ENCODE data around the gene CNTNAP5.

CNTNAP5 gene

DNA sequence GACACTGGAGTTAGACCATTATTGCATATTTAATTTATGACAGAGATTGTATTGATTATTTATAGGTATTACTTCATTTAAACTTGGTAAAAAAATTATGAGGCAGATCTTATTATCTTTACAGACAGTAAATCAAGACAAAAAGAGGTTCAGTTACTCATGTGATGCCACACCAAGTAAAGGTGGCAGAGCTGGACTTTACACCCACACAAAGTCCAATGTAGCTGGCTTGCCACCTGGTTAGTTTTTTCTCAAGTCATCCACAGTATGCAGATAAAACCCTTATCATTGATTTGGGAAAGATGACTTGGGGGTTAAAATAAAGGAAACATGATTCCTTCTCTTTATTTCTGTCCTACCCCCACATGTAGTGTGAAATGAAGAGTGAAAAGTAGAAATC lies 137.2 kb downstream of the CNTNAP5 start:
- DNase-seq: no peak

DNA sequence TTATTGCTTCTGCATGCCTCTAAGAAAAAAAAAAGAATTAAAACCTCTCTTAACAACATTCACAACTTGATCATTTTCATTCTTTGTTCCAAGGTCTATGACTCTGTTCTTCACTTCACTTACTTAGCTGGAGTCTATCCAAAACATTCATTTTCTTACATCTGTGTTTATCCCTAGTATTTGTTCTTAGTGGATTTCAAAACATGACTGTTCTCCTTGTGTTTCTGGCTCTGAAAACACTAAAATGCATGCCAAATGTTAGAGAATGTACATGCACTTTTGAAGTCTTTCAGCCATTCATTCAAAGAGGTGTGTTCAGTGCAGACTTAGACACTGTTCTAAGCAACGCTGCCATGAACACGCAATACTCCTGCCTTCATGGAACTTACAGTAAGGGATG lies 138.8 kb downstream of the CNTNAP5 start:
- DNase-seq: no peak

DNA sequence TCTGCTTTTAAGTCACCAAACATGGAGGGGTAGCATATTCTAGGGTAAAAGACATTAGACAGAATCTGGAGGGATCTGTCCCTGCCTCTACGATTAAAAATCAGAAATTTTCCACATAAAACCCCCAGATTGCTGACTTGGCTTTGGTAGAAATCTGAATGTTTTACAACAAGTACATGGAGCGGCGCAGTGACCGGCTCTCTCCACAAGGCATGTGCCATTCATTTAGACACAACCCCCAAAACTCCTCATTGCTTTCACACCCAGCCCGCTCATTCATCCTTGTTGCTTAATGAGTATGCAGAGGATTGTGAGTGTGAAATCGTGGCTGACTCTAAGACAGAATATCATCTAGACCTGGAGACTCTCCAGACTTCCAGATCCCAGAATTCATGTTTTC lies 140.6 kb downstream of the CNTNAP5 start:
- no peak for DNase-seq

DNA sequence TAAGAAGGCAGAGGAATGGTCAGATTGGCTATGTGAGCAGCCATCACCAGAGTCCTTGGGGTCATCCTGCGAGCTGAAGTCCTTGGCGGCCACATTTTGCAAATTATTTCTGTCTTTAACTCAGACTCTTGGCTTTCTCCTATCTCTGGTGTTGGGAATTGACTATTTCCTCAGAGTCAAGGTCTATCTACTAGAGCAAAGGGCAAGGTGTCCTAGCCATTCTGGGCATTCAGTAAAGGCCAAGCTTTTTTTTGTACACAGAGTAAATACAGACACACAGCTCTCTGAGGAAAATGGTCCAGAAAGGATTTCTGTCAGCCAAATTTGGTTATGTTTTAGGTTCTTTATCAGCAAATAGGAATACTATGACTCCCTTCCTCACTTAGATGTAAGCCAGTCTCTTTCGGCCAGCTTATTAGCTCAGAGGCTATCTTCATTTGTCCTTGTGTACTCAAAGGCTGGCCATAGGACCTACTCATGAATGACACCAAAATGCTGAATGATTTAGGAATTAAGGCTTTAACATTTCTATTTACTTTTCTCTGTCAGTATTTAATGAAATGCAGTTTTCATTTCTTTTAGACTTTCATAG lies 146.5 kb downstream of the CNTNAP5 start:
- no peak for DNase-seq

GRCh38 chr2:124178719-124179118 lies 153.6 kb downstream of the CNTNAP5 start:
- no peak for DNase-seq

- DNase-seq: no peak
These were observed 155.5 kb downstream of the CNTNAP5 start for GRCh38 chr2:124180635-124181034.

DNA sequence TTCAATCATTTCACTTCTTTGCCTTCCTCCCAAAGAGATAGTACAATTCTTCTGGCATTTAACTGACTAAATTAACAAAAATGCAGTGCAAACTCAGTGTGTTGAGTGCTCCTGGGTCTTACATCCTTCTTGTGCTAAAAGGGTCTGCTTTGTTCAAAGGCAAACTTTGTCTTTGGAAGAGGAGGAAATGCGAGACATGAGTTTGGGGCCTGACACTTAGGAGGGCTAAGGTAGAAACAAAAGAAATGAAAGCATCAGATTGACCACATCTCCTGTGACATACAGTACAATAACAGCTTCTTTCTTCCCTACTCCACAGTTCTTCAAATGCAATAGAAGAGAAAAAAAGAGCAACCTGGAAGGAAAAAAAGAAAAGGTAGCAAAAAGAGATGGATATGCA lies 161.7 kb downstream of the CNTNAP5 start:
- DNase-seq: no peak

- DNase-seq: no peak
These were observed 162.9 kb downstream of the CNTNAP5 start for GRCh38 chr2:124187948-124188347.

GRCh38 chr2:124193706-124194105 lies 168.6 kb downstream of the CNTNAP5 start:
- no peak for DNase-seq

- no peak for DNase-seq
These were observed 176.6 kb downstream of the CNTNAP5 start for GRCh38 chr2:124201713-124202112.

DNA sequence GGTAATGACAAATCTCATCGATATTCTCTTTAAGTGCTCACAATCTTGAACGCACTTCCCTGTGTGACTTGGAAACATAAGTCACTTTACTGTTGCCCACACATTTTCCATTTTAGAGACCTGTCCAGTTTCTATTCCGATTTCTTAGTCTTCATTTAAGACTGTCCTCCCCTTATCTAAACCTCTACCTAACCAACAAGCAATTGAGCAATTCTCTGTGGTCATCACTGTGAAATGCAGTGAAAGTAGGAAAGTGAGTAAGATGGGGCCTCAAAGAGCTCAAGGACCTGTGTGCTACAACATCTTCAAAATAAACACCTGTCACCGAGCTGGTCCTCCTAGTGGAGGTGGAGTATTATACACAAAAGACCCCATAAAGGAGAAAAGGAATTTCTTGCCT lies 184.4 kb downstream of the CNTNAP5 start:
- no peak for DNase-seq

GRCh38 chr2:124211461-124211860 lies 186.4 kb downstream of the CNTNAP5 start:
- no peak for DNase-seq

DNA sequence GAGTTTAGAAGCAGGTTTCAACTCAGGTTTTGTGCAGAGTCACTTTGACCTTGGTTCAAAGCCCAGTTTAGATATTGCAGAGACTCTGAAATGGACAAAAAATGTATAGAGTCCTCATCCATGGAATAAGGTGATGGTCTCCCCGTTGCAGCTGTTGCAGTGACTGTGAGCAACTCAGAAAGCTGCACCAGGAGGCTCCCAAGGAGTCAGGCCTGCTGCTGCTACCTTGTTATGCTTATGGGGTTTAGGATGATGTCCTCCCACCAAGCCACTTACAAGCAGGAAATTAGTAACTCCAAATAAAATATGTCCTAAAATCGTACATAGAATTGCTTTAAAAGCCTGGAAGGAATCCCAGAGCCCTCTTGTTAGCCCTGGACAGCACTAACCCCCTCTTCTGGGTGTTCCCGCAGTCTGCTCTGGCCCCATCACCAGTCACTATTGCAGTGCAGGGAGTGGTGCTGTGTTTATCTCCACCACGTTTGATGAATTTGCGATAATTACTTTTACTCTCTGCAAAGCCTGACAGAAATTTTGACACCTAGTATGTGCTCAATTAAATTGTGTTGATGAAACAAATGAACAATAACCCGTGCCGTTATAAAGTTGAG lies 189.0 kb downstream of the CNTNAP5 start:
- no peak for DNase-seq

GRCh38 chr2:124246170-124246569 lies 221.1 kb downstream of the CNTNAP5 start:
- no peak for DNase-seq

GRCh38 chr2:124248386-124248785 lies 223.3 kb downstream of the CNTNAP5 start:
- DNase-seq: no peak

GRCh38 chr2:124250433-124250832 lies 225.3 kb downstream of the CNTNAP5 start:
- DNase-seq: no peak

DNA sequence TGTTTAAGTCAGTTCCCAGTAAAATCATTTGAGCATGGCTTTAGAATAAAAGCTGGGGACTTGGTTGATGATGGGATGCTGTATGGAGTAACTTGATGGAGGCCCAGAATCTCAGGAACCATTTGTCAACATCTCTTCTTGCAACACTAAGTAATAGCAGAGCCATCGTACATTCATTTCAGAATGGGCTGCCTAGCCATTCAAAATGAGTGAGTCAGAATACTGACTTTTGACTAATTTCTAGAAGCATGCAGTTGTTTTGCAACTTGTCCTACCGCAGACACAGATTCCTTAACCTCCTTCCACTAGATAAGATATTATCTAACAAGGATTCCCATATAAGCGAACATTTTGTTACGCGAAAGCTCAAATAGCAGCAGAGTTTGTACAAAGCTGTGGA lies 229.5 kb downstream of the CNTNAP5 start:
- no peak for DNase-seq

DNA sequence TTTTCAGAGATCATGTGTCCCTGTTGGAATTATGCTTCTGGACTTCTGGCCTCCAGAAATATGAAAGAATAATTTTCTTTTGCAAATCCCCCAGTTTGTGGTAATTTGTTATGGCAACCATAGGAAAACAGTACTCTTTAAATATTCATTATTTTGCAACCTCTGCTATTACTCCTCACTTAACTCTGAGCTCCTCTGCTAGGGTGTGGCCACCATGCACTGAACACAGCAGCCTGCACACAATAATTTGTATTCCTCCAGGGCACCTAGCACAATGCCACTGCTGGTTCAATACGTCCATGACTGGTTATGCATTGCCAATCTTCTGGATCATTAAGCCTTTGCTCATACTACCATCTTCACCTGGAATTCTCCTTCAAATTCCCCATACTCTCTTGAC lies 232.0 kb downstream of the CNTNAP5 start:
- no peak for DNase-seq

DNA sequence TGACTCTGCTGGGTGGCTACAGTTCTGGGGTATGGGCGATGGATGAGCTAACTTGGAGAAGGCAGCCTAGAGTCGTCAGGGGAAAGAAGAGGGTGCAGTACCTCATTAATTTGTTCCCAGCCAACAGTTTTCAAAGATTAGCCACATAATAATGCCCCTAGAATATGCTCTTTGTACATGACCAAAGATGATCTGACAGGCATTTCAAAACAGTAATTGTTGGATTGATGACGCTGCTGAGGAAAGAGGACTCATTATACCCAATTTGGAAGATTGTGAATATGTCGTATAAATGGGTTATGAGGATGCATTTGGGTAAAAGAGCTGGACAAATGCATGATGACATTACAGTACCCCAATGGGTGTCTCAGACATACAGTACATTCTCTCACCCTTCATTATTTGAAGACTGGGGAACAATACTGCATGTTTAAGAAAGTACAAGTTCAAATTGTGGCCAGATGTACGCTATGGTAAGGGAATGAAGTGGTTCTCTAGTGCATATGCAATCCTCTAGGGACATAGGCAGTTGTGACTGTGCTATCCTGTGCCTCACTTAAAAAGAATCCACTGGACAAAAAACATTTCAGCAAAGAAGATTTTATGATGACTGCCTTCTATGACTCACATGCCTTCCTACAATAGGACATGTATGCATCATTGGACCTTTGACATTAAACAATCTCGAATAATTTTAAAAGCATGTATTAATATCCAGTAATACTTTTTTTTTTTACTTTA lies 233.2 kb downstream of the CNTNAP5 start:
- no peak for DNase-seq

GRCh38 chr2:124261456-124261855 lies 236.4 kb downstream of the CNTNAP5 start:
- DNase-seq: no peak

- DNase-seq: no peak
These were observed 239.5 kb downstream of the CNTNAP5 start for GRCh38 chr2:124264551-124265091.

DNA sequence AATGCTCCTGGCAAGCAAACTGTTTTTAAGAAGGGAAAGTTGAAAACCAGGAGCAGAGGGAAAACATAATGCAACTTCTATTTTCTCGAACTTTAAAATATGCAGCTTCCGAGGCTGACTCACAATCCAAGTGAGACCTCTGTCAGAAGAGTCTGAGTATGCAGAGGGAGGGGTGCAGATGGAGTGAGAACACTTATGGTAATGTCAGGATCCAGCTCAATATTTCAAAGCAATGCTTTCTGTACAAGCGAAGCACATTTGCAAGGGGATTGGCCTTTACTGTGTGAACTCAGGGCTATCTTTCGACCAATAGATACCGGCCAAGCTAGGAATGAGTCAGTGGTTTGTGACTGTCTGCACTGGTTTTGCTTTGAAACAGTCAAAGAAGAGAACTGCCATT lies 242.7 kb downstream of the CNTNAP5 start:
- no peak for DNase-seq

GRCh38 chr2:124269348-124269747 lies 244.3 kb downstream of the CNTNAP5 start:
- no peak for DNase-seq

- DNase-seq: no peak
These were observed 247.3 kb downstream of the CNTNAP5 start for GRCh38 chr2:124272261-124272841.

Data from NCI-H526 treated with DMSO at 0.1 percent for 48 hours (cell line).